Astrocyte (in vitro differentiated cells and primary cell): ENCODE measurements around the gene PKP4. TPM values are rescaled to one million over a fixed set of nuclear protein-coding genes. Genes with fewer than 3 reads are reported as not detected.

Experiments
- DNase-seq: peaks from one replicate; pipeline ENCODE4 v3.0.0-alpha.2; 2010; ENCODE audit warnings: low read depth
- FAIRE-seq: peaks from 2 replicates; lab custom pipeline; 2011; peaks lifted over from hg19 to GRCh38; lab: Jason Lieb, UNC
- H2AFZ ChIP-seq: 2 replicates; pipeline ENCODE4 v1.6.0; 2012; ENCODE audit warnings: low read depth, low read length, inconsistent platforms
- H3K27ac ChIP-seq: 2 replicates; pipeline ENCODE4 v1.5.1; 2011; ENCODE audit warnings: low read depth, low read length, inconsistent platforms
- H3K27me3 ChIP-seq: 2 replicates; pipeline ENCODE4 v1.6.0; 2011; ENCODE audit warnings: low read length, inconsistent platforms; ENCODE audit not compliant: insufficient read depth
- H3K36me3 ChIP-seq: 2 replicates; pipeline ENCODE4 v1.5.1; 2011; ENCODE audit warnings: low read length, inconsistent platforms; ENCODE audit not compliant: insufficient read depth
- H3K4me1 ChIP-seq: 2 replicates; pipeline ENCODE4 v1.5.1; 2011; ENCODE audit warnings: low read length, inconsistent platforms; ENCODE audit not compliant: insufficient read depth
- H3K4me2 ChIP-seq: 2 replicates; pipeline ENCODE4 v1.6.0; 2012; ENCODE audit warnings: low read length, inconsistent platforms
- H3K4me3 ChIP-seq: 2 replicates; pipeline ENCODE4 v1.5.1; 2011; ENCODE audit warnings: low read depth, mild to moderate bottlenecking, low read length, inconsistent platforms; ENCODE audit not compliant: insufficient read depth
- H3K79me2 ChIP-seq: 2 replicates; pipeline ENCODE4 v1.6.0; 2012; ENCODE audit warnings: mild to moderate bottlenecking, low read length, inconsistent platforms; ENCODE audit not compliant: insufficient read depth
- H3K9ac ChIP-seq: 2 replicates; pipeline ENCODE4 v1.6.0; 2012; ENCODE audit warnings: mild to moderate bottlenecking, low read length, inconsistent platforms
- H3K9me3 ChIP-seq: 2 replicates; pipeline ENCODE4 v1.5.1; 2012; ENCODE audit warnings: low read depth, mild to moderate bottlenecking, low read length, inconsistent platforms; ENCODE audit not compliant: insufficient read depth
- H4K20me1 ChIP-seq: 2 replicates; pipeline ENCODE4 v1.6.0; 2012; ENCODE audit warnings: low read length, inconsistent platforms; ENCODE audit not compliant: insufficient read depth
- H3K27ac Mint-ChIP-seq: one replicate; pipeline ENCODE4 v1.8.0; 2021; ENCODE audit warnings: mild to moderate bottlenecking, mixed read lengths; ENCODE audit not compliant: unreplicated experiment
- H3K27me3 Mint-ChIP-seq: one replicate; pipeline ENCODE4 v1.8.0; 2021; ENCODE audit warnings: low read depth, mixed read lengths; ENCODE audit not compliant: unreplicated experiment
- H3K36me3 Mint-ChIP-seq: one replicate; pipeline ENCODE4 v1.8.0; 2021; ENCODE audit warnings: low read depth, mixed read lengths; ENCODE audit not compliant: unreplicated experiment
- H3K4me1 Mint-ChIP-seq: one replicate; pipeline ENCODE4 v1.8.0; 2021; ENCODE audit warnings: low read depth, mixed read lengths; ENCODE audit not compliant: unreplicated experiment
- H3K4me3 Mint-ChIP-seq: one replicate; pipeline ENCODE4 v1.8.0; 2021; ENCODE audit warnings: mild to moderate bottlenecking, moderate library complexity, mixed read lengths; ENCODE audit not compliant: unreplicated experiment
- H3K9me3 Mint-ChIP-seq: one replicate; pipeline ENCODE4 v1.8.0; 2021; ENCODE audit warnings: mild to moderate bottlenecking, mixed read lengths; ENCODE audit not compliant: unreplicated experiment
- EZH2 ChIP-seq: IDR thresholded peaks from 2 replicates; pipeline ENCODE4 v1.6.1; 2012; ENCODE audit warnings: mild to moderate bottlenecking, low read length, inconsistent platforms; ENCODE audit not compliant: insufficient read depth
- total RNA-seq: library from RNA; stranded (reverse); gene quantifications from 2 replicates; pipeline ENCODE4 v1.2.1, GENCODE V29; 2021
- TF ChIP-seq, protein P1 (sequence below): IDR thresholded peaks from 2 replicates; pipeline ENCODE4 v1.5.1; 2011; ENCODE audit warnings: low read depth, mild to moderate bottlenecking, inconsistent platforms, low read length, moderate library complexity; ENCODE audit not compliant: insufficient read depth

PKP4 gene
- total RNA-seq, 1 donor from 2014 or later: 38.4 TPM

DNA sequence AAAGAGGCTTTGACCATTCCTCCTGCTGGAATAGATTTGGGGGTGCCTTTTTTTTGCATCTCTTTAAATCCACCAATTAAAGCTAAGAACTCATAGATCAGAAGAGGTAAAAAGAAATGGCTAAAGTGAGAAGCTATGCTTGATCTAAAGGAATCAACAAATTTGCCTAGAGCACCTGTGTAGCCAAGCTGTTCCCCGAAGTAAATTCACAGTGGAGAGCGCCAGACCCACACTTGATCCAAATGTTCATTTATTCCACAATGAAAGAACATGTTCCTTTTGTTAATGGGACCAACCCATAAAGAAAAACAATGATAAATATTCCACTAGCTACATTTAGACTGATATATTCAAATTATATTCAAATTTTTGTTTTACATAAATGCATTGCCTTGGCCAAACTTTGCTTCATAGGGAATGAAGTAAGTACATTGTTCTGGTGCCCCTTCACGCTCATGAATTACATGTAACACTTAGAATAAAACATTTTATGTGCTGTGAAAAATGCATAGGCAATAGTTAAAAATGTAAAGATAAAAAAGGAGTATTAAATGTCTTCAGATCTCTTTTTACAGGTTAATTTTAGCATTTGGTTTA lies 167.4 kb downstream of the PKP4 start:
- Histone ChIP-seq H3K79me2 (no peaks in the 10 kb centered on the region), H2AFZ (no peak overlapping the region), H3K9me3 (no peaks in the 10 kb centered on the region), H3K4me1 (peaks cover 3% of the 10 kb centered on the region), H3K36me3 (peaks cover 12% of the 10 kb centered on the region), H3K27ac (no peak overlapping the region), H3K4me2 (no peak overlapping the region), H3K9ac (no peak overlapping the region), H3K4me3 (no peak overlapping the region), H4K20me1 (no peaks in the 10 kb centered on the region), H3K27me3 (no peaks in the 10 kb centered on the region)
- H3K4me3 Mint-ChIP-seq: no peak overlapping the region
- TF ChIP-seq, protein P1, sequence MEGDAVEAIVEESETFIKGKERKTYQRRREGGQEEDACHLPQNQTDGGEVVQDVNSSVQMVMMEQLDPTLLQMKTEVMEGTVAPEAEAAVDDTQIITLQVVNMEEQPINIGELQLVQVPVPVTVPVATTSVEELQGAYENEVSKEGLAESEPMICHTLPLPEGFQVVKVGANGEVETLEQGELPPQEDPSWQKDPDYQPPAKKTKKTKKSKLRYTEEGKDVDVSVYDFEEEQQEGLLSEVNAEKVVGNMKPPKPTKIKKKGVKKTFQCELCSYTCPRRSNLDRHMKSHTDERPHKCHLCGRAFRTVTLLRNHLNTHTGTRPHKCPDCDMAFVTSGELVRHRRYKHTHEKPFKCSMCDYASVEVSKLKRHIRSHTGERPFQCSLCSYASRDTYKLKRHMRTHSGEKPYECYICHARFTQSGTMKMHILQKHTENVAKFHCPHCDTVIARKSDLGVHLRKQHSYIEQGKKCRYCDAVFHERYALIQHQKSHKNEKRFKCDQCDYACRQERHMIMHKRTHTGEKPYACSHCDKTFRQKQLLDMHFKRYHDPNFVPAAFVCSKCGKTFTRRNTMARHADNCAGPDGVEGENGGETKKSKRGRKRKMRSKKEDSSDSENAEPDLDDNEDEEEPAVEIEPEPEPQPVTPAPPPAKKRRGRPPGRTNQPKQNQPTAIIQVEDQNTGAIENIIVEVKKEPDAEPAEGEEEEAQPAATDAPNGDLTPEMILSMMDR: no peak
- no peak for TF ChIP-seq EZH2
- no peaks in the 10 kb centered on the region for H3K9me3 Mint-ChIP-seq
- no peak overlapping the region for H3K27ac Mint-ChIP-seq
- no peak for DNase-seq
- no peaks in the 10 kb centered on the region for H3K27me3 Mint-ChIP-seq
- no peak for FAIRE-seq
- H3K36me3 Mint-ChIP-seq: peaks cover 14% of the 10 kb centered on the region
- peaks cover 5% of the 10 kb centered on the region for H3K4me1 Mint-ChIP-seq

DNA sequence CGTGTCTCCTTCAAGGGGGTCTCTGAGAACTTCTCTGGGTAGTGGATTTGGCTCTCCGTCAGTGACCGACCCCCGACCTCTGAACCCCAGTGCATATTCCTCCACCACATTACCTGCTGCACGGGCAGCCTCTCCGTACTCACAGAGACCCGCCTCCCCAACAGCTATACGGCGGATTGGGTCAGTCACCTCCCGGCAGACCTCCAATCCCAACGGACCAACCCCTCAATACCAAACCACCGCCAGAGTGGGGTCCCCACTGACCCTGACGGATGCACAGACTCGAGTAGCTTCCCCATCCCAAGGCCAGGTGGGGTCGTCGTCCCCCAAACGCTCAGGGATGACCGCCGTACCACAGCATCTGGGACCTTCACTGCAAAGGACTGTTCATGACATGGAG lies 168.2 kb downstream of the PKP4 start:
- Histone ChIP-seq H3K36me3 (peaks cover 12% of the 10 kb centered on the region), H3K4me1 (no peaks in the 10 kb centered on the region), H3K4me3 (no peak overlapping the region), H3K4me2 (no peak overlapping the region), H3K27ac (no peak overlapping the region), H3K27me3 (no peaks in the 10 kb centered on the region), H3K9ac (no peak overlapping the region), H3K79me2 (no peaks in the 10 kb centered on the region), H4K20me1 (no peaks in the 10 kb centered on the region), H2AFZ (no peak overlapping the region), H3K9me3 (no peaks in the 10 kb centered on the region)
- FAIRE-seq (no peak), DNase-seq (no peak)
- no peaks in the 10 kb centered on the region for H3K9me3 Mint-ChIP-seq
- H3K36me3 Mint-ChIP-seq: peaks cover 13% of the 10 kb centered on the region
- no peak overlapping the region for H3K27ac Mint-ChIP-seq
- no peak overlapping the region for H3K4me3 Mint-ChIP-seq
- TF ChIP-seq EZH2: no peak
- TF ChIP-seq, protein P1: no peak
- no peaks in the 10 kb centered on the region for H3K27me3 Mint-ChIP-seq
- peaks cover 2% of the 10 kb centered on the region for H3K4me1 Mint-ChIP-seq

DNA sequence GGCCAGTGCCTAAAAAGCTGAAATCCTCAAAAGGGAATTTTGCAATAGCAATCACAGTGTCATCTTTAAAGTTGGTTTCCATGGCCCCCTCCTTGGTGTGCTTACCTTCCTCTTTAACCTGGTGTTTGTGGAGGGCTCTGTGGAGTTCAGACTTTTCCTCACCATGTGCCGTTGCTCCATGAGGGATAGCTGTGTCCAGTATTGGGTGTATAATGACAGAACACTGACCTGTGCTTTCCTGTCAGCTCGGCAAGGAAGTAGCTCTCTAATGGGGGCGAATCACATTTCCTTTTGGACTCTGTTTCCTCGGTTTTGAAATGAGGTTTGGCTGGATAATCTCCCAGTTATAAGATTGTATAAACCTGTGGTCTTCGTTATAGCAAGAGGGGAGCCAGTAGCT lies 172.4 kb downstream of the PKP4 start:
- H4K20me1 ChIP-seq: no peaks in the 10 kb centered on the region
- DNase-seq (no peak), FAIRE-seq (no peak)
- H3K4me2 ChIP-seq: no peak overlapping the region
- Mint-ChIP-seq H3K36me3 (peaks cover 11% of the 10 kb centered on the region), H3K9me3 (no peaks in the 10 kb centered on the region), H3K4me3 (no peak overlapping the region), H3K27ac (no peak overlapping the region), H3K4me1 (no peaks in the 10 kb centered on the region), H3K27me3 (no peaks in the 10 kb centered on the region)
- H3K27ac ChIP-seq: no peak overlapping the region
- H3K36me3 ChIP-seq: peaks cover 9% of the 10 kb centered on the region
- no peaks in the 10 kb centered on the region for H3K9me3 ChIP-seq
- no peaks in the 10 kb centered on the region for H3K4me1 ChIP-seq
- H3K4me3 ChIP-seq: no peak overlapping the region
- no peak for TF ChIP-seq EZH2
- TF ChIP-seq, protein P1: no peak
- no peaks in the 10 kb centered on the region for H3K27me3 ChIP-seq
- H3K9ac ChIP-seq: no peak overlapping the region
- no peaks in the 10 kb centered on the region for H3K79me2 ChIP-seq
- no peak overlapping the region for H2AFZ ChIP-seq
